B cell (primary cell): ENCODE data around the gene ACKR1. TPM values are rescaled to one million over a fixed set of nuclear protein-coding genes. Genes with fewer than 3 reads are reported as not detected.

ENCODE experiments used
- ATAC-seq: fragments of 200-7000 bp; cut with Tn5 transposase; one replicate; pipeline ENCODE4 v1.10.0; 2021; ENCODE audit warnings: low read depth, mild to moderate bottlenecking, moderate number of reproducible peaks, moderate library complexity
- CTCF ChIA-PET: fragments of 350-600 bp; sonication (Branson Sonifier 250); formaldehyde crosslinking; loops from one replicate; lab custom pipeline; 2021; ENCODE audit warnings: antibody characterized with exemption, inconsistent platforms; lab: Charles Lee
- POLR2A ChIA-PET: fragments of 350-600 bp; sonication (Branson Sonifier 250); formaldehyde crosslinking; loops from one replicate; lab custom pipeline; 2021; ENCODE audit warnings: antibody characterized with exemption; lab: Charles Lee
- DNase-seq: peaks from one replicate; pipeline ENCODE4 v3.0.0; 2013
- H2AFZ ChIP-seq: 2 replicates; pipeline ENCODE4 v1.6.1; 2012; ENCODE audit warnings: mild to moderate bottlenecking, low read depth, low read length; ENCODE audit not compliant: insufficient read depth, poor library complexity, severe bottlenecking
- H3K27ac ChIP-seq, 2 donors: 1 replicate in 1 of 2; 2 replicates in 1 of 2; pipeline ENCODE4 v1.5.1; 2012 to 2013; ENCODE audit warnings: low read length in 2 of 2, mild to moderate bottlenecking in 2 of 2, moderate library complexity in 1 of 2
- H3K27me3 ChIP-seq, 4 experiments: fragments of 200-600 bp in 1 of 4; sonication (generic) in 1 of 4; replicated peaks in 1 of 4; 1 replicate in 2 of 4; 2 replicates in 2 of 4; pipeline versions ENCODE4 v1.6.1 to v1.7.0; 2013 to 2016; ENCODE audit warnings: low read length in 3 of 4, mild to moderate bottlenecking in 2 of 4, mixed read lengths in 1 of 4, moderate library complexity in 1 of 4; ENCODE audit not compliant: insufficient read depth in 4 of 4, control insufficient read depth in 3 of 4; ENCODE audit errors: control extremely low read depth in 1 of 4
- H3K36me3 ChIP-seq, 2 experiments: replicated peaks in 1 of 2; 1 replicate in 1 of 2; 2 replicates in 1 of 2; pipeline versions ENCODE4 v1.6.1 to v1.7.1; 2013; ENCODE audit warnings: low read length in 1 of 2; ENCODE audit not compliant: insufficient read depth in 2 of 2, control insufficient read depth in 1 of 2; ENCODE audit errors: control extremely low read depth in 1 of 2, extremely low read depth in 1 of 2
- H3K4me1 ChIP-seq, 2 donors: fragments of 200-600 bp in 1 of 2; sonication (generic) in 1 of 2; 1 replicate in 1 of 2; 2 replicates in 1 of 2; pipeline versions ENCODE4 v1.5.1 to v1.6.1; 2013 to 2017; ENCODE audit warnings: low read length in 2 of 2; ENCODE audit not compliant: control insufficient read depth in 2 of 2, insufficient read depth in 2 of 2
- H3K4me2 ChIP-seq: replicated peaks from 2 replicates; pipeline ENCODE3; 2012; ENCODE audit warnings: mild to moderate bottlenecking, low read depth, low read length; ENCODE audit not compliant: poor library complexity, severe bottlenecking
- H3K4me3 ChIP-seq, 5 experiments: fragments of 200-600 bp in 1 of 5; sonication (generic) in 1 of 5; 1 replicate in 3 of 5; 2 replicates in 2 of 5; pipeline versions ENCODE4 v1.5.1 to v1.7.0; 2011 to 2016; ENCODE audit warnings: low read length in 4 of 5, mild to moderate bottlenecking in 4 of 5, low read depth in 2 of 5, control low read depth in 1 of 5, moderate library complexity in 1 of 5; ENCODE audit not compliant: insufficient read depth in 1 of 5; ENCODE audit errors: control extremely low read depth in 1 of 5, extremely low read depth in 1 of 5
- H3K79me2 ChIP-seq: fragments of 200-600 bp; sonication (generic); one replicate; pipeline ENCODE4 v1.6.0; 2016; ENCODE audit warnings: low read length; ENCODE audit not compliant: control insufficient read depth, insufficient read depth
- H3K9ac ChIP-seq: fragments of 200-600 bp; sonication (generic); 2 replicates; pipeline ENCODE4 v1.6.1; 2017; ENCODE audit warnings: mild to moderate bottlenecking, low read length, moderate library complexity
- H3K9me3 ChIP-seq, 3 donors: one replicate each; pipeline versions ENCODE4 v1.6.1 to v1.7.1; 2013; ENCODE audit warnings: low read length in 2 of 3; ENCODE audit not compliant: control insufficient read depth in 2 of 3, insufficient read depth in 1 of 3; ENCODE audit errors: control extremely low read depth in 1 of 3
- H4K20me1 ChIP-seq: 2 replicates; pipeline ENCODE4 v1.6.0; 2012; ENCODE audit warnings: mild to moderate bottlenecking, low read length; ENCODE audit not compliant: insufficient read depth, control insufficient read depth, poor library complexity, severe bottlenecking
- H3K27ac Mint-ChIP-seq: one replicate; pipeline ENCODE4 v1.8.0; 2021; ENCODE audit warnings: mixed read lengths
- H3K27me3 Mint-ChIP-seq: one replicate; pipeline ENCODE4 v1.8.0; 2021; ENCODE audit warnings: mixed read lengths
- H3K4me1 Mint-ChIP-seq: one replicate; pipeline ENCODE4 v1.8.0; 2021; ENCODE audit warnings: mixed read lengths
- H3K4me3 Mint-ChIP-seq: one replicate; pipeline ENCODE4 v1.8.0; 2021; ENCODE audit warnings: mixed read lengths
- H3K9me3 Mint-ChIP-seq: one replicate; pipeline ENCODE4 v1.8.0; 2022; ENCODE audit warnings: mixed read lengths; ENCODE audit not compliant: insufficient read depth
- EZH2 ChIP-seq: IDR thresholded peaks from 2 replicates; pipeline ENCODE4 v1.6.1; 2012; ENCODE audit warnings: borderline replicate concordance, low read depth, mild to moderate bottlenecking, moderate library complexity, low read length; ENCODE audit not compliant: insufficient read depth, poor library complexity, severe bottlenecking
- WGBS: methylation state at CpG from one replicate; pipeline ENCODE4 v1.1.5; 2013; ENCODE audit warnings: missing lambda C conversion rate; ENCODE audit not compliant: insufficient coverage; 5-methylcytosine and 5-hydroxymethylcytosine counted together
- intact Hi-C: fragments of 100-400 bp; cut with micrococcal nuclease; formaldehyde crosslinking; loops from one replicate; pipeline ENCODE4 v1.10.0; 2022
- polyA plus RNA-seq: library from polyadenylated mRNA; depleted of rRNA; stranded (reverse); fragments of >200 nt; gene quantifications from 2 replicates; pipeline ENCODE4 v1.2.3, GENCODE V29; 2012
- total RNA-seq, 2 donors: library from RNA; stranded (reverse); fragments of 120-200 nt in 1 of 2; gene quantifications; 1 replicate in 1 of 2; 2 replicates in 1 of 2; pipeline versions ENCODE4 v1.2.3 to v1.2.4, GENCODE V29; 2013 to 2022
- TF ChIP-seq, protein P1 (sequence below): fragments of 200-600 bp; IDR thresholded peaks from one replicate; pipeline ENCODE4 v1.8.0; 2022; ENCODE audit warnings: antibody characterized with exemption, mild to moderate bottlenecking

The ACKR1 gene
- total and polyA plus RNA-seq, 2 donors (not counting 1 experiment from before 2014, with no cell fraction given), result 0.04 TPM; not detected in 1

DNA sequence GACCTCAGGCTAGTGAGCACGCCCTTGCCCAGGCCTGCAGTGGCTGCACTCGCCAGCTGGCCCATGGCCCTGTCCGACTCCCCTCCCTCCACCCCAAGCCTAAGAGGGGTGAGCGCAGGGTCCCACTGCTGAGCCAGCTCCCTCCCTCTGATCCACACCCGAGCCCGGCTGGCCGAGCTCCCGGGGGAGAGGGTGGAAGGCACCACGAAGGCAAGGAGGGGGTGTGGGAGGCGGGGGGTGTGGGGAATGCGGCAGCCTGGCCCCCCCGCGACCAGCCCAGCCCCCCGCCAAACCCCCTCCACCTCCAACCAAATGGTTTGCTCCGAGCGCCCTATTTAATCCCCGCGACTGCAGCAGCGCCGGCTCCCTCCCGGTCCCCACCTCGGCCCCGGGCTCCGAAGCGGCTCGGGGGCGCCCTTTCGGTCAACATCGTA is 33.4 kb upstream of the ACKR1 start, which contains the start of gene CADM3:
CADM3 (plus strand) TSS at position 362 of the 434 bp plus-strand sequence. CDS start 151 bp downstream, outside the sequence.
- POLR2A ChIA-PET, result no interaction called here
- WGBS, result 12% methylated on average over 17 of the region's 29 CpGs

More for the DNA sequence above, 33.4 kb upstream of the ACKR1 start, which contains the start of gene CADM3:
- H3K4me2 ChIP-seq, result peak within 1 kb of the TSS; percentile 71
- peaks cover 0 to 3% (median 0%) of the 10 kb centered on the region in 3 donors for H3K9me3 ChIP-seq
- no peaks in the 10 kb centered on the region for H3K9me3 Mint-ChIP-seq
- H3K27ac ChIP-seq, result no peak within 1 kb of the TSS
- peaks cover 13 to 19% of the 10 kb centered on the region in 2 donors for H3K4me1 ChIP-seq
- CTCF ChIA-PET, result interaction anchor here (1.3 kb wide), 1 partner anchor 44 kb away, joined by 3 read pairs; no protein-coding TSS in a partner anchor
- no peak within 1 kb of the TSS for H3K27ac Mint-ChIP-seq
- peak within 1 kb of the TSS; percentile 43 for H2AFZ ChIP-seq
- H3K27me3 ChIP-seq, result peaks cover 0 to 42% (median 26%) of the 10 kb centered on the region in 4 experiments
- H3K9ac ChIP-seq, result peak within 1 kb of the TSS; percentile 36
- H3K4me3 Mint-ChIP-seq, result peak within 1 kb of the TSS; percentile 76
- H4K20me1 ChIP-seq, result peaks cover 9% of the 10 kb centered on the region
- H3K36me3 ChIP-seq, result no peaks in the 10 kb centered on the region
- H3K4me3 ChIP-seq, result peak within 1 kb of the TSS in 3 of 5 experiments; percentile 26 to 44 (median 27)
- no peak for DNase-seq
- TF ChIP-seq EZH2, result no peak
- TF ChIP-seq, protein P1, sequence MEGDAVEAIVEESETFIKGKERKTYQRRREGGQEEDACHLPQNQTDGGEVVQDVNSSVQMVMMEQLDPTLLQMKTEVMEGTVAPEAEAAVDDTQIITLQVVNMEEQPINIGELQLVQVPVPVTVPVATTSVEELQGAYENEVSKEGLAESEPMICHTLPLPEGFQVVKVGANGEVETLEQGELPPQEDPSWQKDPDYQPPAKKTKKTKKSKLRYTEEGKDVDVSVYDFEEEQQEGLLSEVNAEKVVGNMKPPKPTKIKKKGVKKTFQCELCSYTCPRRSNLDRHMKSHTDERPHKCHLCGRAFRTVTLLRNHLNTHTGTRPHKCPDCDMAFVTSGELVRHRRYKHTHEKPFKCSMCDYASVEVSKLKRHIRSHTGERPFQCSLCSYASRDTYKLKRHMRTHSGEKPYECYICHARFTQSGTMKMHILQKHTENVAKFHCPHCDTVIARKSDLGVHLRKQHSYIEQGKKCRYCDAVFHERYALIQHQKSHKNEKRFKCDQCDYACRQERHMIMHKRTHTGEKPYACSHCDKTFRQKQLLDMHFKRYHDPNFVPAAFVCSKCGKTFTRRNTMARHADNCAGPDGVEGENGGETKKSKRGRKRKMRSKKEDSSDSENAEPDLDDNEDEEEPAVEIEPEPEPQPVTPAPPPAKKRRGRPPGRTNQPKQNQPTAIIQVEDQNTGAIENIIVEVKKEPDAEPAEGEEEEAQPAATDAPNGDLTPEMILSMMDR, result no peak
- intact Hi-C loops, result no loop called here
- peaks cover 30% of the 10 kb centered on the region for H3K27me3 Mint-ChIP-seq
- no peak for ATAC-seq
- peaks cover 22% of the 10 kb centered on the region for H3K4me1 Mint-ChIP-seq
- H3K79me2 ChIP-seq, result no peaks in the 10 kb centered on the region
